GM23338 (cell line): ENCODE results near the gene TELO2. TPM values are rescaled to one million over a fixed set of nuclear protein-coding genes. Genes with fewer than 3 reads are reported as not detected.

ENCODE experiments used
- ATAC-seq: fragments of 200-7000 bp; cut with Tn5 transposase; 3 replicates; pipeline ENCODE4 v1.9.1; 2020
- DNase-seq: peaks from one replicate; pipeline ENCODE4 v3.0.0-alpha.2; 2015; ENCODE audit warnings: low spot score
- H2AFZ ChIP-seq: fragments of 200-600 bp; sonication (generic); 2 replicates; pipeline ENCODE4 v1.8.0; 2016; ENCODE audit warnings: antibody characterized with exemption, mild to moderate bottlenecking, moderate library complexity
- H3F3A ChIP-seq: fragments of 200-600 bp; sonication (generic); replicated peaks from 2 replicates; pipeline ENCODE4 v1.8.0; 2017; ENCODE audit warnings: antibody characterized with exemption, mixed run types, low read depth
- H3K27ac ChIP-seq: fragments of 200-600 bp; sonication (generic); 2 replicates; pipeline ENCODE4 v1.6.1; 2016; ENCODE audit warnings: low read depth
- H3K27me3 ChIP-seq: fragments of 200-600 bp; sonication (generic); 2 replicates; pipeline ENCODE4 v1.8.0; 2016; ENCODE audit warnings: mild to moderate bottlenecking, mixed run types, moderate library complexity; ENCODE audit not compliant: insufficient read depth
- H3K36me3 ChIP-seq: fragments of 200-600 bp; sonication (generic); 2 replicates; pipeline ENCODE4 v1.8.0; 2016; ENCODE audit warnings: mild to moderate bottlenecking; ENCODE audit not compliant: insufficient read depth
- H3K4me1 ChIP-seq: fragments of 200-600 bp; sonication (generic); 2 replicates; pipeline ENCODE4 v1.8.0; 2016; ENCODE audit warnings: mild to moderate bottlenecking, moderate library complexity; ENCODE audit not compliant: insufficient read depth
- H3K4me2 ChIP-seq: fragments of 200-600 bp; sonication (generic); 2 replicates; pipeline ENCODE4 v1.7.1; 2017; ENCODE audit warnings: mixed run types
- H3K4me3 ChIP-seq: fragments of 200-600 bp; sonication (generic); 2 replicates; pipeline ENCODE4 v1.6.1; 2016; ENCODE audit warnings: mixed run types
- H3K79me2 ChIP-seq: fragments of 200-600 bp; sonication (generic); replicated peaks from 2 replicates; pipeline ENCODE4 v1.8.0; 2017; ENCODE audit warnings: mild to moderate bottlenecking; ENCODE audit not compliant: insufficient read depth
- H3K9me2 ChIP-seq: fragments of 200-600 bp; sonication (generic); 2 replicates; pipeline ENCODE4 v1.8.0; 2017; ENCODE audit not compliant: insufficient read depth
- H4K20me1 ChIP-seq: fragments of 200-600 bp; sonication (generic); replicated peaks from 2 replicates; pipeline ENCODE4 v1.8.0; 2017; ENCODE audit warnings: mild to moderate bottlenecking; ENCODE audit not compliant: insufficient read depth
- H3K27ac Mint-ChIP-seq: 2 replicates; pipeline ENCODE4 v1.8.0; 2020; ENCODE audit warnings: inconsistent platforms, mild to moderate bottlenecking, moderate library complexity, mixed read lengths
- H3K27me3 Mint-ChIP-seq: 3 replicates; pipeline ENCODE4 v1.8.0; 2022; ENCODE audit warnings: low read depth, mild to moderate bottlenecking, moderate library complexity, mixed read lengths, inconsistent platforms; ENCODE audit not compliant: insufficient read depth, poor library complexity
- H3K36me3 Mint-ChIP-seq: 3 replicates; pipeline ENCODE4 v1.8.0; 2021; ENCODE audit warnings: low read depth, mild to moderate bottlenecking, inconsistent platforms, moderate library complexity, mixed read lengths
- H3K4me1 Mint-ChIP-seq: 3 replicates; pipeline ENCODE4 v1.8.0; 2020; ENCODE audit warnings: mild to moderate bottlenecking, inconsistent platforms, mixed read lengths
- H3K4me3 Mint-ChIP-seq: 3 replicates; pipeline ENCODE4 v1.8.0; 2021; ENCODE audit warnings: moderate library complexity, mild to moderate bottlenecking, inconsistent platforms, mixed read lengths
- H3K9me3 Mint-ChIP-seq: 3 replicates; pipeline ENCODE4 v1.8.0; 2020; ENCODE audit warnings: moderate library complexity, mild to moderate bottlenecking, inconsistent platforms, mixed read lengths
- CREB1 ChIP-seq: fragments of 250-450 bp; sonication (Bioruptor Pico); IDR thresholded peaks from 2 replicates; pipeline ENCODE4 v1.5.0; 2020; ENCODE audit warnings: low read depth, mild to moderate bottlenecking, moderate library complexity
- CTCF ChIP-seq, 2 experiments: fragments of 200-600 bp in 1 of 2; sonication (generic) in 1 of 2; conservative IDR thresholded peaks; 2 replicates each; pipeline versions ENCODE4 v1.5.1 to v1.6.1; 2016 to 2017; ENCODE audit warnings: antibody characterized with exemption in 2 of 2, low read depth in 2 of 2, mild to moderate bottlenecking in 2 of 2, moderate library complexity in 1 of 2
- ETS1 ChIP-seq: IDR thresholded peaks from 2 replicates; pipeline ENCODE4 v1.6.1; 2016; ENCODE audit warnings: antibody characterized with exemption
- EZH2 ChIP-seq: fragments of 200-600 bp; sonication (generic); IDR thresholded peaks from one replicate; pipeline ENCODE4 v1.8.0; 2017; ENCODE audit warnings: antibody characterized with exemption, mild to moderate bottlenecking, low read depth; ENCODE audit not compliant: unreplicated experiment
- EZH2phosphoT487 ChIP-seq: fragments of 200-600 bp; sonication (generic); IDR thresholded peaks from one replicate; pipeline ENCODE4 v1.8.1; 2018; ENCODE audit warnings: antibody characterized with exemption; ENCODE audit not compliant: unreplicated experiment
- JUNB ChIP-seq: IDR thresholded peaks from one replicate; pipeline ENCODE4 v1.6.1; 2016; ENCODE audit warnings: antibody characterized with exemption; ENCODE audit not compliant: unreplicated experiment
- NANOG ChIP-seq: IDR thresholded peaks from 2 replicates; pipeline ENCODE4 v1.6.1; 2016; ENCODE audit warnings: antibody characterized with exemption, borderline replicate concordance
- POLR2AphosphoS5 ChIP-seq: IDR thresholded peaks from 2 replicates; pipeline ENCODE4 v1.6.1; 2016; ENCODE audit warnings: antibody characterized with exemption, low read depth
- REST ChIP-seq: IDR thresholded peaks from one replicate; pipeline ENCODE4 v1.6.1; 2018; ENCODE audit warnings: antibody characterized with exemption; ENCODE audit not compliant: unreplicated experiment
- STAT1 ChIP-seq: IDR thresholded peaks from one replicate; pipeline ENCODE4 v1.6.1; 2016; ENCODE audit warnings: antibody characterized with exemption; ENCODE audit not compliant: unreplicated experiment
- ZNF114 ChIP-seq: fragments of 250-450 bp; sonication (Bioruptor Pico); IDR thresholded peaks from 2 replicates; pipeline ENCODE4 v1.5.0; 2020; ENCODE audit warnings: mild to moderate bottlenecking, moderate library complexity
- ZNF331 ChIP-seq: fragments of 250-450 bp; sonication (Bioruptor Pico); IDR thresholded peaks from 2 replicates; pipeline ENCODE4 v1.5.0; 2020; ENCODE audit warnings: low read depth, mild to moderate bottlenecking, moderate library complexity
- polyA plus RNA-seq: library from polyadenylated mRNA; unstranded; fragments of >200 nt; fragmentation: Nextera tagmentation; extraction: Ambion mirVana; gene quantifications from 2 replicates; pipeline ENCODE4 v1.2.1, GENCODE V29; 2016
- total RNA-seq: library from RNA; depleted of rRNA; stranded (reverse); fragments of >200 nt; shearing (Covaris generic); gene quantifications from 2 replicates; pipeline ENCODE4 v1.2.3, GENCODE V29; 2014

The TELO2 gene
- total and polyA plus RNA-seq, 2 experiments from 2014 or later = 45.4 to 76.0 TPM

GRCh38 chr16:1531638-1531910 lies 38.4 kb downstream of the TELO2 start (continued):
- no peak for TF ChIP-seq ETS1
- TF ChIP-seq REST = no peak
- no peak for TF ChIP-seq NANOG
- TF ChIP-seq EZH2 = no peak

GRCh38 chr16:1532081-1532760 lies 39.1 kb downstream of the TELO2 start:
- H2AFZ ChIP-seq = no peak overlapping the region
- H3K4me1 ChIP-seq = no peaks in the 10 kb centered on the region
- no peak overlapping the region for H3K27ac Mint-ChIP-seq
- H3K4me1 Mint-ChIP-seq = peaks cover 2% of the 10 kb centered on the region; the same call in 1 of the 3 replicates
- H3K27me3 ChIP-seq = no peaks in the 10 kb centered on the region
- H3K36me3 Mint-ChIP-seq = no peaks in the 10 kb centered on the region; the same call in 2 of the 3 replicates
- no peak overlapping the region for H3K27ac ChIP-seq
- H3K4me3 Mint-ChIP-seq = no peak overlapping the region
- H3K36me3 ChIP-seq = no peaks in the 10 kb centered on the region
- peaks cover 6% of the 10 kb centered on the region for H3K27me3 Mint-ChIP-seq
- no peaks in the 10 kb centered on the region for H3K79me2 ChIP-seq
- no peaks in the 10 kb centered on the region for H3F3A ChIP-seq
- TF ChIP-seq STAT1 = no peak
- no peaks in the 10 kb centered on the region for H3K9me2 ChIP-seq
- DNase-seq = no peak
- ATAC-seq = no peak
- no peak overlapping the region for H3K4me3 ChIP-seq
- H4K20me1 ChIP-seq = no peaks in the 10 kb centered on the region
- no peaks in the 10 kb centered on the region for H3K9me3 Mint-ChIP-seq
- H3K4me2 ChIP-seq = no peak overlapping the region

- Histone ChIP-seq H3K79me2 (no peaks in the 10 kb centered on the region), H3K27ac (no peak overlapping the region), H2AFZ (no peak overlapping the region), H3K4me1 (no peaks in the 10 kb centered on the region), H3F3A (no peaks in the 10 kb centered on the region), H3K4me3 (no peak overlapping the region), H4K20me1 (no peaks in the 10 kb centered on the region), H3K27me3 (no peaks in the 10 kb centered on the region), H3K36me3 (no peaks in the 10 kb centered on the region), H3K9me2 (no peaks in the 10 kb centered on the region), H3K4me2 (no peak overlapping the region)
- Mint-ChIP-seq H3K36me3 (no peaks in the 10 kb centered on the region; the same call in 2 of the 3 replicates), H3K27ac (no peak overlapping the region), H3K4me1 (peaks cover 2% of the 10 kb centered on the region; the same call in 1 of the 3 replicates), H3K27me3 (peaks cover 6% of the 10 kb centered on the region), H3K4me3 (no peak overlapping the region), H3K9me3 (no peaks in the 10 kb centered on the region)
- no peak for ATAC-seq
- DNase-seq = no peak
- TF ChIP-seq JUNB (no peak), NANOG (no peak), CREB1 (CRISPR knock-in tag) (no peak), CTCF (conservative IDR thresholded peaks at IDR 0.05; ENCODE audit: low read depth in 2 of 2) (no peak), STAT1 (no peak), POLR2AphosphoS5 (no peak), ZNF331 (no peak), REST (no peak), EZH2 (no peak), EZH2phosphoT487 (no peak), ZNF114 (CRISPR knock-in tag) (no peak)
These were observed 39.6 kb downstream of the TELO2 start for GRCh38 chr16:1532771-1533170.
